Esophagus mucosa (tissue), 1 donor: ENCODE results near the gene ROM1. TPM values are rescaled to one million over a fixed set of nuclear protein-coding genes. Genes with fewer than 3 reads are reported as not detected.
"Not testable (repeated sequence)": the region's sequence is repeated elsewhere in the genome, so short reads cannot be mapped to it uniquely, and the experiment has no call there.

Source experiments
- ATAC-seq: fragments of 200-7000 bp; cut with Tn5 transposase; one replicate; pipeline ENCODE4 v1.9.1; 2020
- total RNA-seq: library from RNA; stranded (reverse); gene quantifications from one replicate; pipeline ENCODE4 v1.2.4, GENCODE V29; 2023
- donor health status: DM: yes; HTN: yes; CAD: no.

Gene ROM1, protein sequence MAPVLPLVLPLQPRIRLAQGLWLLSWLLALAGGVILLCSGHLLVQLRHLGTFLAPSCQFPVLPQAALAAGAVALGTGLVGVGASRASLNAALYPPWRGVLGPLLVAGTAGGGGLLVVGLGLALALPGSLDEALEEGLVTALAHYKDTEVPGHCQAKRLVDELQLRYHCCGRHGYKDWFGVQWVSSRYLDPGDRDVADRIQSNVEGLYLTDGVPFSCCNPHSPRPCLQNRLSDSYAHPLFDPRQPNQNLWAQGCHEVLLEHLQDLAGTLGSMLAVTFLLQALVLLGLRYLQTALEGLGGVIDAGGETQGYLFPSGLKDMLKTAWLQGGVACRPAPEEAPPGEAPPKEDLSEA
- total RNA-seq: 4.9 TPM

- peak; percentile 71 for ATAC-seq
These were observed at the start of gene ROM1, which contains the start of gene EML3 for GRCh38 chr11:62612366-62613290. Gene ROM1 (plus strand): TSS chr11:62613257. CDS start chr11:62613282, 25 bp downstream. Gene EML3 (minus strand): TSS chr11:62612775. CDS start chr11:62612457, 318 bp downstream.

DNA sequence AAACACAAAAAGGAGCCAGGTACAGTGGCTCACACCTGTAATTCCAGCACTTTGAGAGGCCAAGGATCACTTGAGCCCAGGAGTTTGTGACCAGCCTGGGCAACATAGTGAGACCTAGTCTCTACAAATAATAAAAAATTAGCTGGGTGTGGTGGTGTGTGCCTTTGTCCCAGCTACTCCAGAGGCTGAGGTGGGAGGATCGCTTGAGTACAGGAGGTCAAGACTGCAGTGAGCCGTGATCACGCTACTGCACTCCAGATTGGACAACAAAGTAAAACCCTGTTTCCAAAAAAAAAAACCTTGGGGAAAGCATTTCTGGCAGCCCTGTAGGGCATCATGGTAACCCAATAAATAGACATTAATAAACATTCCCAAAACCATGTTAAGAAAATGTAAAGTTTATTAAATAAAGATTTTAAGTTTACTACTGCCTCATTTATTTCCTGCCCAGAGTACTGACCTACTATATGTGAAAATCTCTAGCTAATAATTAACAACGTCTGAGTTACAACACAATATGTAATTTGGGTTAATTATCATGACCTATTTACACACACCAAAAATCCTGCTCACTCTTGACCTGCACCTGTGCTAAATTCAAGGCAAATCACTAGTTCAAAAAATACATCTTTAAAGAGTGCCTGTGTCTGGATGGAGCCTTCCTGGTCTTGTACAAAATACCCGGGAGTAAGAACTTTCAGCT lies 47.8 kb upstream of the ROM1 start:
- ATAC-seq: no peak

GRCh38 chr11:62566247-62566646 lies 46.8 kb upstream of the ROM1 start:
- no peak for ATAC-seq

GRCh38 chr11:62567018-62567633 lies 45.9 kb upstream of the ROM1 start:
- no peak for ATAC-seq

DNA sequence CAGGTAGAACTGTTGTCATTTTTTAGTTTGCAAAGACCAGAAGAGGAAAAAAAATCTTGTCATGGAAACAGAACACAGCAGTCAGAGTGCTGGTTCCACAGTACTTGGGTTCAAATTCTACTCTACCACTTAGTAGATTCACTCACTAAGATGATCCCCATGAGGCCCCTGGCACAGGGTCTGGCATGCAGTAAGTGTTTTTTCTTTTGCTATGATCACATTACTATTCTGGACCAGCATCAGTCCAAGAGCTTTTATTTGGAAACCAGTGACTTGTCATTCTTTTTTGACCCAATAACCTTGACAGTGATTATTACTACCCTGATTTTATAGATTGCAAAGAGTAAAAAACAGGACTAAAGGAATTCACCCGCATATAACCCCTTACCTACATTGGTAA lies 43.4 kb upstream of the ROM1 start:
- ATAC-seq: no peak

GRCh38 chr11:62570903-62571302 lies 42.2 kb upstream of the ROM1 start:
- ATAC-seq: not testable (repeated sequence)

DNA sequence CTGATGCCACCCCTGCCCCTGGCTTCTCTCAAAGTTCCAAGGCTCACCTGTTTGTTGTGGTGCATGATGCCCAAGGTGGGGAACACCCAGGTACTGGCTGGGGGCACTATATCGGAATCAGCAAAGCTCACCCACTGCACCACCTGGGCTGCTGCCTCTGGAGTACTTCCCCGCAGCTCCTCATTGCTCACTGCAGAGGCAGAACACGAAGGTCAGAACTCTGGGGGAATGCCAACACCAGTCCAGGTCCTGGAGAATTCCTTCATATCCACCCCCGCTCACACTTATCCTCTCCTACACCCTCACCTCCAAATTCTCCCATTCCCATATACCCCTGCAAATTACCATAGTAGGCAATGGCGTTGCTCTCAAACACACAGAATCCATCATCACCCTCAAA lies 41.6 kb upstream of the ROM1 start:
- not testable (repeated sequence) for ATAC-seq

GRCh38 chr11:62572431-62572830 lies 40.6 kb upstream of the ROM1 start:
- no peak for ATAC-seq

- ATAC-seq: no peak
These were observed 40.0 kb upstream of the ROM1 start for GRCh38 chr11:62573006-62573591.

GRCh38 chr11:62573592-62574362 lies 39.3 kb upstream of the ROM1 start, which contains the start of gene EEF1G:
Gene EEF1G (minus strand): TSS chr11:62573891. CDS start chr11:62573842, 49 bp downstream.
- ATAC-seq: peak; percentile 96

DNA sequence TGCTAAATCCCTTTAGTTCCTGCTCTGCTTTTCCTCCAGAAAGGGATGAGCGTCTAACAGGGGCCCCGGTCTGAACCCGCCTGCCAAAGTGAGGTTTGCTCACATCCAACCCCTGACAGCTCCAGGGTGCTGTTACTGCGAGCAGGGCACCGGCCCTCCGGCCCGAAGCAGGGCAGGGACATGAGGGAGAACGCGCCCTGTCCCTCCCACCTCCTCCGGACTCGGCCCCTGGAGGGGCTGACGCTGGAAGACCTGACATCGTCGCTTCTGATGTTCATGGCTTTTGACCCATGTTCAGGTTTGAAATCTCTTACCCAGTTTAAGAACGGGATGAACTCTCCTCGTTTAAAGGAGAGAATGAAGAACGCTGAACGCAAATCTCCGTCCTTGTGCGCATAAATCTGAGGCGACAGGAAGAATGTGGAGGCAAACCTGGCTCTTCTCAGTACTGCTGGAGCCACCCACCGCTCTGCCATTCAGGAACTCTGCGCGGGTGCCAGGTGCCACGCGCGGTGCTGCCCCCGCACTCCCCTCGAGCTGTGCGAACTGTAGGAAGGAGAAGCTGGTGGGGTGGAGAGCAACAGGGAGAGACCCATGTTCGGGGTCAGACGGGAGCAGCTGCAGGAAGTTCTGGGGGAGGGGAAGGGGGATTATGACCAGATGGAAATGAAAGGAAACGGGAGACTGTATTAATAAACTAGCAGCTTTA lies 38.5 kb upstream of the ROM1 start:
- peak; percentile 17 for ATAC-seq

GRCh38 chr11:62575156-62575555 lies 37.9 kb upstream of the ROM1 start:
- ATAC-seq: no peak

DNA sequence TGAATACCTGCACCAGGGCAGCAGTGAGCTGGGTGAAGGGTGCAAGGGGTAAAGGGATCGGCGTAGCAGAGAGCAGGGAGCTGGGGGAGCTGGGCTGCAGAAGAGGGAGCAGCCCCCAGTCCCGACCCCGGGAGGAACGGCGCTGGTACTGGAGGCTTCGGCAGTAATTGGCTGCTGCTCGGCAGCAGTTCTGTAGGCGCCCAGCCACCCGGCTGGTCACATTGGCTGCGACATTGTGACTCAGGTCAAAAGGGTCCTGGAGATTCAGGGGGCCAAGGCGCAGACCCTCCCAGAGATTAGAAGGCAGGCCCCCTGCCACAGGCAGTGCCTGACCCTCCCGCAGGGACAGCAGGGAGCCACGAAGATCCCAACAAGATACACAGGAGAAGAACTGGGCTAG lies 37.2 kb upstream of the ROM1 start:
- ATAC-seq: no peak

- ATAC-seq: no peak
These were observed 35.9 kb upstream of the ROM1 start for GRCh38 chr11:62577046-62577714.

GRCh38 chr11:62578541-62578940 lies 34.5 kb upstream of the ROM1 start:
- no peak for ATAC-seq

DNA sequence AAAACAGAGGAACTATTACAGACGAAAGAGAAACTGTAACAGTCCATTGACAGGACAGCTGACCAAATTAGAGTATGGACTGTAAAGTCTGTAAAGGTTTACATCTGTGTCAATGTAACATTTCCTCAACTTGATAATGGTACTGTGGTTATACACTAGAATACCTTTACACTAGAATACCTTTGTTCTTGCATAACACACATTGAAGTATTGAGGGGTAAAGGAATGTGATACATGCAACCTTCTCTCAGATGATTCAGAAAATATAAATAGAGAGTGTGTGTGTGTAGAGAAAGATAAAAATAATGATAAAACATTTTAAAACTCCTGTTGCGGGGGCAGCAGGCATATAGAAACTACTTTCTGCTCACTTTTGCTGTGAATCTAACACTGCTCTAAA lies 33.8 kb upstream of the ROM1 start:
- no peak for ATAC-seq

- ATAC-seq: no peak
These were observed 31.9 kb upstream of the ROM1 start for GRCh38 chr11:62580959-62581715.

DNA sequence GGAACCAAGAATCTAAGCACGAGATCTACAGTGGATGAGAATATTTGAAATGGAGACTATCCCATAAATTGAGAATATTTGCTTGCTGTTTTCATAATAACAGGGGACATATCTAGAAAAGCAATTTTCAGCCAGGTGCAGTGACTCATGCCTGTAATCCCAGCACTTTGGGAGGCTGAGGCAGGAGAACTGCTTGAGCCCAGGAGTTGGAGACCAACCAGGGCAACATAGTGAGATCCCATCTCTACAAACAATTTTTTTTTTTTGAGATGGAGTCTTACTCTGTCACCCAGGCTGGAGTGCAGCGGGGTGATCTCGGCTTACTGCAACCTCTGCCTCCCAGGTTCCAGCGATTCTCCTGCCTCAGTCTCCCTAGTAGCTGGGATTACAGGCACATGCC lies 31.3 kb upstream of the ROM1 start:
- not testable (repeated sequence) for ATAC-seq

GRCh38 chr11:62585356-62585755 lies 27.7 kb upstream of the ROM1 start:
- peak; percentile 21 for ATAC-seq
